Adipocyte (in vitro differentiated cells): ENCODE data around the gene ATP5MC3.
"Not testable (repeated sequence)": the region's sequence is repeated elsewhere in the genome, so short reads cannot be mapped to it uniquely, and the experiment has no call there.

Experiments
- DNase-seq: peaks from one replicate; pipeline ENCODE4 v3.0.0-alpha.2; 2015; ENCODE audit warnings: low read depth
- H3K27me3 ChIP-seq: replicated peaks from 2 replicates; pipeline ENCODE4 v1.7.0; 2013; ENCODE audit warnings: mild to moderate bottlenecking, low read length, moderate library complexity; ENCODE audit not compliant: control insufficient read depth, insufficient read depth
- H3K36me3 ChIP-seq: 2 replicates; pipeline ENCODE4 v1.7.0; 2013; ENCODE audit warnings: low read length, mild to moderate bottlenecking, moderate library complexity; ENCODE audit not compliant: control insufficient read depth, insufficient read depth, severe bottlenecking
- H3K4me1 ChIP-seq: 2 replicates; pipeline ENCODE4 v1.7.0; 2013; ENCODE audit warnings: mild to moderate bottlenecking, low read length, moderate library complexity; ENCODE audit not compliant: control insufficient read depth, insufficient read depth
- H3K4me3 ChIP-seq: 2 replicates; pipeline ENCODE4 v1.7.0; 2013; ENCODE audit warnings: mild to moderate bottlenecking, low read length, moderate library complexity
- H3K9ac ChIP-seq: 2 replicates; pipeline ENCODE4 v1.7.0; 2013; ENCODE audit warnings: mild to moderate bottlenecking, low read length, moderate library complexity
- H3K9me3 ChIP-seq: 2 replicates; pipeline ENCODE4 v1.7.0; 2013; ENCODE audit warnings: mild to moderate bottlenecking, low read length, moderate library complexity; ENCODE audit not compliant: control insufficient read depth

The ATP5MC3 gene

DNA sequence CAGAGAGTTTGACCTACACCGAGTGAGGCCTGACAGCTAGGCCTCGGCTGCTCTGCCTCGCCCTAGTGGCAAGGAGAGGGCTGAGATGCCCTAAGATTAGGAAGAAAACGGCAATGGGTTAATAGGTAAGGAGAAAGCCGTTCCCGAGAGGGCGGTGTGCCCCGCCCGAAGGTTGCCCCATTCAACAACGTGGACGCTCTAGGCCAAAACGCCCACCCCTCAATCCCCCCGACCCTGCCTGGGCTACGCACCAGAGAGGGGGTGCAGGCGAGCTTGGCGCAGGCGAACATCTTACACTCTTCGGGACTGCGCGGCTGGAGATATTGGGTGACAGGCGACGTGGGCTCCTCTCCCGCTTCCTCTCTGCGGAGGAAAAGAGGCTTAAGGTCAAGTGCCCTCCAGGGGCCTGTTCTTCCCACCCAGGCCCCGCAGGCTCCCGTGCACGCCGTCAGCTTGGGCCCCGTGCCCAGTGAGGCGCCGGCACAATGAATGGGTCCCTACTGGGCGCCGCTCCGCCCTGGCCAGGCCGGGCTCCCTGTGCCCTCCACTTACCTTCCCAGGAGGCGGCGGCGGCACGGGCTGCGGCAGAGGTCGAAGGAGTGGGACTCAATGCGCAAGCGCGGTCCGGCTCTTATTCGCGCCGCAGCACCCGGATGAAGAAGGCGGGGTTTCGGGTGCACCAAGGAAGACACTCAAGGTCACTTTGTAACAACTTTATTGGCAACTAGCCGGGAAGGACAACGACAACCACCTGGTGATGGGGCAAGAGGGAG is at the start of gene ATP5MC3:
TSS of gene ATP5MC3 (minus strand) at position 607 of the 773 bp plus-strand sequence. CDS start at position 290, 317 bp downstream.
- Histone ChIP-seq H3K4me1 (peaks cover 23% of the 10 kb centered on the region), H3K9ac (peak within 1 kb of the TSS; percentile 95), H3K9me3 (no peaks in the 10 kb centered on the region), H3K36me3 (peaks cover 37% of the 10 kb centered on the region), H3K4me3 (peak within 1 kb of the TSS; percentile 92), H3K27me3 (no peaks in the 10 kb centered on the region)
- DNase-seq = peak; percentile 96

DNA sequence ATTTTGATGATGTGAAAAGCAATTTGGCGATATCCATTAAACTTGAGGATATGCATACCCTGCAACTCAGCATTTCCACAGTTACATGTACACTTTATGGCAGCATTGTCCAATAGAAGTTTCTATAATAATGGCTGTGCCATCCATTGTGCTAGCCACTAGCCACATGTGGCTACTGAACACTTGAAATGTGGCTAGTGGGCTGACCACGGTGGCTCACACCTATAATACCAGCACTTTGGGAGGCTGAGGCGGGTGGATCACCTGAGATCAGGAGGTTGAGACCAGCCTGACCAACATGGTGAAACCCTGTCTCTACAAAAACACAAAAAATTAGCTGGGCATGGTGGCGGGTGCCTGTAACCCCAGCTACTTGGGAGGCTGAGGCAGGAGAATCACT is 47.1 kb upstream of the ATP5MC3 start:
- H3K4me3 ChIP-seq, H3K27me3 ChIP-seq, H3K4me1 ChIP-seq, H3K9ac ChIP-seq, H3K36me3 ChIP-seq, DNase-seq, H3K9me3 ChIP-seq: not testable (repeated sequence)

DNA sequence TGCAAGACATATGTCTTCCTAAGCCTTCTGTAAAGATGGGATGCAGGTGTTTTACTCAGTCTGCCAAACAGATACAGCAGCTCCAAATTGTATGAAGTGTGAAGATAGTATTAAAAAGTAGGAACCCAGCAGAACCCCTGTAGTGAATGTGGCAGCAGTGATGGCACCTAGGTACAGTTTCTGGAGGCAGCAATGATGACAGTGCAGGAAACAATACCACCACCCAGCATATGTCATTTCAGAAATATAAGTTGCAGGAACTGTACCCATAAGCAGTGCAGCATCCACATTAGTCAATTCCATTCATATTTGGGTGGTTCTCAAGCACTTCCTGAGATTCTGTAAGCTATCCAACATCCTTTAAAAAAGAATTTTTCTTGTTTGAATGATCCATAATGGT is 46.7 kb upstream of the ATP5MC3 start:
- no peak for DNase-seq
- Histone ChIP-seq H3K4me1 (no peaks in the 10 kb centered on the region), H3K9me3 (no peaks in the 10 kb centered on the region), H3K9ac (no peak overlapping the region), H3K36me3 (no peaks in the 10 kb centered on the region), H3K27me3 (no peaks in the 10 kb centered on the region), H3K4me3 (no peak overlapping the region)

- Histone ChIP-seq H3K4me3 (no peak overlapping the region), H3K36me3 (no peaks in the 10 kb centered on the region), H3K4me1 (no peaks in the 10 kb centered on the region), H3K9ac (no peak overlapping the region), H3K9me3 (no peaks in the 10 kb centered on the region), H3K27me3 (no peaks in the 10 kb centered on the region)
- no peak for DNase-seq
Observed at GRCh38 chr2:175227393-175227792, 45.9 kb upstream of the ATP5MC3 start.

GRCh38 chr2:175220075-175220474 is 38.6 kb upstream of the ATP5MC3 start:
- no peak for DNase-seq
- H3K9ac ChIP-seq = no peak overlapping the region
- H3K9me3 ChIP-seq = no peaks in the 10 kb centered on the region
- H3K4me3 ChIP-seq = no peak overlapping the region
- no peaks in the 10 kb centered on the region for H3K36me3 ChIP-seq
- H3K27me3 ChIP-seq = no peaks in the 10 kb centered on the region
- H3K4me1 ChIP-seq = peaks cover 9% of the 10 kb centered on the region

DNA sequence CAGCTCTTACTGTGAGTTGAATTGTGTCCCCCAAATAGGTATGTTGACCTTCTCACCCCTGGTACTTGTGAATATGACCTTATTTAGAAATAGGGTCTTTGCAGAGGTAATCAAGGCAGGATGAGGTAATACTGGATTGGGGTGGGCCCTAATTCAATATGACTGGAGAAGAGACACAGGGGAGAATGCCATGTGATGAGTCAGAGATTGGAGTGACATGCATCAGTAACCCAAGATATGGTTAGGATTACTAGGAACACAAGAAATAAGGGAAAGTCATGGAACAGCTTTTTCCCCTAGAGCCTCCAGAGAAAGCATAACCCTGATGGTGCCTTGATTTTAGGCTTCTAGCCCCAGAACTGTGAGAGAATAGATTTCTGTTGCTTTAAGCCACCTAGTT is 37.0 kb upstream of the ATP5MC3 start:
- Histone ChIP-seq H3K9ac (no peak overlapping the region), H3K9me3 (no peaks in the 10 kb centered on the region), H3K36me3 (no peaks in the 10 kb centered on the region), H3K27me3 (no peaks in the 10 kb centered on the region), H3K4me3 (no peak overlapping the region), H3K4me1 (peaks cover 9% of the 10 kb centered on the region)
- no peak for DNase-seq

GRCh38 chr2:175207741-175208438 is 26.4 kb upstream of the ATP5MC3 start:
- no peak overlapping the region for H3K9ac ChIP-seq
- no peaks in the 10 kb centered on the region for H3K36me3 ChIP-seq
- no peak overlapping the region for H3K4me3 ChIP-seq
- DNase-seq = no peak
- H3K4me1 ChIP-seq = no peaks in the 10 kb centered on the region
- H3K27me3 ChIP-seq = no peaks in the 10 kb centered on the region
- H3K9me3 ChIP-seq = no peaks in the 10 kb centered on the region

- no peaks in the 10 kb centered on the region for H3K9me3 ChIP-seq
Observed at GRCh38 chr2:175206866-175207265, 25.4 kb upstream of the ATP5MC3 start.

GRCh38 chr2:175205523-175205922 is 24.0 kb upstream of the ATP5MC3 start:
- H3K36me3 ChIP-seq = no peaks in the 10 kb centered on the region
- H3K9me3 ChIP-seq = no peaks in the 10 kb centered on the region
- no peaks in the 10 kb centered on the region for H3K4me1 ChIP-seq
- no peak for DNase-seq
- no peaks in the 10 kb centered on the region for H3K27me3 ChIP-seq
- H3K4me3 ChIP-seq = no peak overlapping the region
- no peak overlapping the region for H3K9ac ChIP-seq

More at GRCh38 chr2:175206866-175207265, 25.4 kb upstream of the ATP5MC3 start:
- H3K27me3 ChIP-seq = no peaks in the 10 kb centered on the region
- H3K36me3 ChIP-seq = no peaks in the 10 kb centered on the region
- DNase-seq = no peak
- H3K4me1 ChIP-seq = no peaks in the 10 kb centered on the region
- no peak overlapping the region for H3K9ac ChIP-seq
- H3K4me3 ChIP-seq = no peak overlapping the region

DNA sequence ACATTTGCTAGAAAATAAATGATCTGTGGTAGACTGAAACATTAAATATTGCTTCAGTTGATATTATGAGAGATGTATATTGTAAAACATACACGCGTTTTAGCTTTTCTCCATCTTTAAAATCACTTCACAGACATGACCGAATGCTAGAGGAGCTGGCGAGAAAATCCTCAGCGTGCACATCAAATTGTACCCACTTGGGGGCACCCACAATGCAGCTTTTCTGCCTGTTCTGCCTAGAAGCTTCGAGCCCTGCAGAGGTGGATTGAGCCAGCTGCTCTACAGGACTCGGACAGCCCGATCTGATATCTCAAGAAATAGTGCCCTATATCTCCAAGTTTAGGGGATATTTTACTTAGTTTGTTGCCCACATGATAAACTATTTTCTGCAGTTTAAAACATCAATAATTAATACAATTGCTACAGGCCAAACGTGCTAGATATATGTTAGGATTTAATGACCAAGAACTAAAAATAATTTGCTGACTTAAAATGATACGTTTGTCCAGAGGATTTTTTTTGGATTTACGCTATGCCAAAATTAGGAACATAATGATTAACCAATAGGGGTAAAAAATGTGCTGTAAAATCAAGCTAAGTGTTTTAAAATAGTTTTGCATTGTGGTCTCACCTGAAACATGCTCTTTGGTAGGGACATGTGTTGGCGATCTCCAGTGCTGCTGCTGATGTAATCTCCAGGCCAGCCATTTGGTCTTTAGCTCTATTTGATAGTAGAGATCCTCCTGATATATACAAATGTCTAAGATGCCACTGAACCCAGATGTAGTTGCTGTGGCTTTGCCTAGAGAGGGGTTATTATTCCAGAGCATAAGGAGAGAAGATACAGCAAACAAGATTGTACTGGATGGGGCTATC is 22.3 kb upstream of the ATP5MC3 start:
- no peaks in the 10 kb centered on the region for H3K36me3 ChIP-seq
- no peak overlapping the region for H3K4me3 ChIP-seq
- peak; percentile 76 for DNase-seq
- H3K9ac ChIP-seq = no peak overlapping the region
- no peaks in the 10 kb centered on the region for H3K27me3 ChIP-seq
- peaks cover 3% of the 10 kb centered on the region for H3K4me1 ChIP-seq
- no peaks in the 10 kb centered on the region for H3K9me3 ChIP-seq

DNA sequence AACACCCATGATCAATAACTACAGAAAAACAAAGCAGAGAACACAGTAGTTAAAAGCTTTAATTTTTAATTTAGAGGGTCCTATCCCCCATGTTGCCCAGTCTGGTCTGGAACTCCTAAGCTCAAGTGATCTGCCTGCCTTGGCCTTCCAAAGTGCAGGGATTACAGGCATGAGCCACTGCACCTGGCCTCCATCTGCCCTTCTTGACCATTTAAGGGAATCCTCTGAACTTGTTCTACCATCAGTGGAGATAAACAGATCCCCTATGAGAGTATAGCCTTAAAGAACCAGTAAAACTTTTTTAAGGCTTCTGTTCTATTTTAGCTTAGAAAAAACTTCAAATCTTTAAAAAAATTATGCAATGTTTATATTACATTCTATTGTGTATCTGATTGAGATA is 13.5 kb upstream of the ATP5MC3 start:
- Histone ChIP-seq H3K27me3 (no peaks in the 10 kb centered on the region), H3K9me3 (no peaks in the 10 kb centered on the region), H3K4me3 (no peak overlapping the region), H3K36me3 (no peaks in the 10 kb centered on the region), H3K9ac (no peak overlapping the region), H3K4me1 (peaks cover 4% of the 10 kb centered on the region)
- no peak for DNase-seq
